Caco-2 (cell line): Measurements from ENCODE around the gene TACC2. TPM values are rescaled to one million over a fixed set of nuclear protein-coding genes. Genes with fewer than 3 reads are reported as not detected.

Experiments used
- BruUV-seq: library from RNA; stranded (reverse); fragments of 400-500 nt; replicated peaks from 2 replicates; lab custom pipeline; 2021; lab: Mats Ljungman, UMichigan
- CTCF ChIA-PET: fragments of 300-600 bp; sonication (Branson Sonifier 250); formaldehyde crosslinking; loops from one replicate; lab custom pipeline; 2022; ENCODE audit warnings: antibody characterized with exemption; lab: Charles Lee
- POLR2A ChIA-PET: fragments of 300-600 bp; sonication (Branson Sonifier 250); formaldehyde crosslinking; loops from one replicate; lab custom pipeline; 2022; ENCODE audit warnings: antibody characterized with exemption; lab: Charles Lee
- DNase-seq, 2 experiments: peaks; one replicate each; pipeline versions ENCODE4 v3.0.0 to v3.0.0-alpha.2; 2020 to 2022
- H3K27me3 ChIP-seq: replicated peaks from 2 replicates; pipeline ENCODE4 v1.6.0; 2011; ENCODE audit warnings: low read length; ENCODE audit not compliant: control insufficient read depth, insufficient read depth
- H3K36me3 ChIP-seq: 2 replicates; pipeline ENCODE4 v1.5.1; 2011; ENCODE audit warnings: low read length; ENCODE audit not compliant: control insufficient read depth, insufficient read depth
- H3K4me1 ChIP-seq: fragments of 250-450 bp; sonication (Bioruptor Pico); 2 replicates; pipeline ENCODE4 v1.5.1; 2020; ENCODE audit warnings: mild to moderate bottlenecking
- H3K4me3 ChIP-seq: 2 replicates; pipeline ENCODE4 v1.5.1; 2011; ENCODE audit warnings: low read depth, mild to moderate bottlenecking, control low read depth, low read length
- H3K9me3 ChIP-seq: fragments of 250-450 bp; sonication (Bioruptor Pico); 2 replicates; pipeline ENCODE4 v1.5.1; 2020; ENCODE audit warnings: mild to moderate bottlenecking, moderate library complexity
- H3K27ac Mint-ChIP-seq: one replicate; pipeline ENCODE4 v1.8.0; 2022; ENCODE audit warnings: mixed read lengths; ENCODE audit not compliant: unreplicated experiment
- H3K27me3 Mint-ChIP-seq: one replicate; pipeline ENCODE4 v1.8.0; 2022; ENCODE audit warnings: mixed read lengths; ENCODE audit not compliant: insufficient read depth, unreplicated experiment
- H3K36me3 Mint-ChIP-seq: one replicate; pipeline ENCODE4 v1.8.0; 2022; ENCODE audit warnings: mild to moderate bottlenecking, mixed read lengths; ENCODE audit not compliant: insufficient read depth, unreplicated experiment
- H3K4me1 Mint-ChIP-seq: one replicate; pipeline ENCODE4 v1.8.0; 2022; ENCODE audit warnings: low read depth, mixed read lengths; ENCODE audit not compliant: unreplicated experiment
- H3K4me3 Mint-ChIP-seq: one replicate; pipeline ENCODE4 v1.8.0; 2022; ENCODE audit warnings: mild to moderate bottlenecking, moderate library complexity, mixed read lengths; ENCODE audit not compliant: unreplicated experiment
- H3K9me3 Mint-ChIP-seq: one replicate; pipeline ENCODE4 v1.8.0; 2022; ENCODE audit warnings: mixed read lengths; ENCODE audit not compliant: unreplicated experiment
- CTCF ChIP-seq, 2 experiments: fragments of 200-600 bp in 1 of 2; IDR thresholded peaks; 1 replicate in 1 of 2; 2 replicates in 1 of 2; pipeline versions ENCODE4 v1.5.1 to v1.8.0; 2011 to 2022; ENCODE audit warnings: antibody characterized with exemption in 1 of 2, control low read depth in 1 of 2, inconsistent platforms in 1 of 2, low read depth in 1 of 2, low read length in 1 of 2, mild to moderate bottlenecking in 1 of 2, moderate library complexity in 1 of 2; ENCODE audit not compliant: insufficient read depth in 1 of 2, severe bottlenecking in 1 of 2, unreplicated experiment in 1 of 2
- intact Hi-C: fragments of 100-400 bp; cut with micrococcal nuclease; formaldehyde crosslinking; loops from one replicate; pipeline ENCODE4 v1.10.0; 2022; ENCODE audit not compliant: unreplicated experiment
- total RNA-seq: library from RNA; stranded (reverse); gene quantifications from 2 replicates; pipeline ENCODE4 v1.2.3, GENCODE V29; 2022

Gene TACC2
- total RNA-seq, 1 experiment from 2014 or later: 117 TPM

GRCh38 chr10:122280156-122280555, 291.2 kb downstream of the TACC2 start:
- H3K36me3 Mint-ChIP-seq: peaks cover 8% of the 10 kb centered on the region
- no peaks in the 10 kb centered on the region for H3K27me3 Mint-ChIP-seq
- H3K4me1 Mint-ChIP-seq: no peaks in the 10 kb centered on the region
- H3K4me3 ChIP-seq: no peak overlapping the region
- intact Hi-C loops: no loop called here
- no peak overlapping the region for H3K27ac Mint-ChIP-seq
- CTCF ChIA-PET: interaction anchor here (0.6 to 2.3 kb wide), 9 partner anchors 12 to 974 kb away, joined by 3 to 13 read pairs (median 6); no protein-coding TSS in a partner anchor
- no peak for TF ChIP-seq CTCF (IDR thresholded peaks at IDR 0.05; ENCODE audit: insufficient read depth in 1 of 2, low read depth in 1 of 2, low read length in 1 of 2, severe bottlenecking in 1 of 2, unreplicated experiment in 1 of 2)
- POLR2A ChIA-PET: interaction anchor here (0.6 to 1.6 kb wide), 3 partner anchors 13 to 91 kb away, joined by 3 to 5 read pairs (median 4); no protein-coding TSS in a partner anchor
- no TSS peak for BruUV-seq
- no peaks in the 10 kb centered on the region for H3K27me3 ChIP-seq
- no peak overlapping the region for H3K4me3 Mint-ChIP-seq
- H3K9me3 ChIP-seq: no peaks in the 10 kb centered on the region
- no peaks in the 10 kb centered on the region for H3K36me3 ChIP-seq
- peaks cover 15% of the 10 kb centered on the region for H3K4me1 ChIP-seq
- no peaks in the 10 kb centered on the region for H3K9me3 Mint-ChIP-seq
- no peak for DNase-seq

DNA sequence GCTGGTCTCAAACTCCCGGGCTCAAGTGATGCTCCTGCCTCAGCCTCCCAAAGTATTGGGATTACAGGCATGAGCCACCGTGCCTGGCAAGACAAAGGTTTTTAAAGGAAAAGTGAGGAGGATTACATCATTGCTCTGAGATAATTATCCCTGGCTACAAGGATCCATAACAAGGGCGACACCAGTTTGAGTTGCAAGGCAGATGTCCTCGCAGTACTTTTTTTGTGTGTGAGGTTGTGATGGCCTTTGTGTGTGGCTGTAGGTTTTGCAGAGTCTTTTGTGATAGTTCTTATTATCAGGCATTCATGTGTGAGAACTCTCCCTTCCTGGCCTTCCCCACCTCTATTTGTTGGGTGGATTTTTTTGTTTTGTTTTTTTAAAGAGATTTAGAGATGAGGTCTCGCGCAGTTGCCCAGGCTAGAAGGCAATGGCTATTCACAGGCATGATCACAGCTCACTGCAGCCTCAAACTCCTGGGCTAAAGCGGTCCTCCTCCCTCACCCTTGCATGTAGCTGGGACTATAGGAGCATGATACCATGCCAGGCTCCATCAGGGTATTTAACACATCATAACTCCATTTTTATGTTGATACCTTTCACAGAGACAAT, 292.2 kb downstream of the TACC2 start:
- intact Hi-C loops: no loop called here
- Mint-ChIP-seq H3K4me1 (no peaks in the 10 kb centered on the region), H3K27me3 (no peaks in the 10 kb centered on the region), H3K36me3 (peaks cover 8% of the 10 kb centered on the region), H3K4me3 (no peak overlapping the region), H3K9me3 (no peaks in the 10 kb centered on the region), H3K27ac (no peak overlapping the region)
- no peak for TF ChIP-seq CTCF (IDR thresholded peaks at IDR 0.05; ENCODE audit: insufficient read depth in 1 of 2, low read depth in 1 of 2, low read length in 1 of 2, severe bottlenecking in 1 of 2, unreplicated experiment in 1 of 2)
- POLR2A ChIA-PET: no interaction called here
- BruUV-seq: no TSS peak
- CTCF ChIA-PET: no interaction called here
- H3K4me1 ChIP-seq: peaks cover 15% of the 10 kb centered on the region
- no peak for DNase-seq
- no peaks in the 10 kb centered on the region for H3K27me3 ChIP-seq
- H3K9me3 ChIP-seq: no peaks in the 10 kb centered on the region
- no peaks in the 10 kb centered on the region for H3K36me3 ChIP-seq
- no peak overlapping the region for H3K4me3 ChIP-seq

GRCh38 chr10:122281751-122282150, 292.8 kb downstream of the TACC2 start:
- Histone ChIP-seq H3K4me3 (no peak overlapping the region), H3K9me3 (no peaks in the 10 kb centered on the region), H3K36me3 (no peaks in the 10 kb centered on the region), H3K4me1 (peaks cover 9% of the 10 kb centered on the region), H3K27me3 (no peaks in the 10 kb centered on the region)
- H3K36me3 Mint-ChIP-seq: peaks cover 8% of the 10 kb centered on the region
- intact Hi-C loops: no loop called here
- no peaks in the 10 kb centered on the region for H3K9me3 Mint-ChIP-seq
- no peak overlapping the region for H3K27ac Mint-ChIP-seq
- H3K27me3 Mint-ChIP-seq: no peaks in the 10 kb centered on the region
- no peak overlapping the region for H3K4me3 Mint-ChIP-seq
- POLR2A ChIA-PET: no interaction called here
- H3K4me1 Mint-ChIP-seq: no peaks in the 10 kb centered on the region
- CTCF ChIA-PET: no interaction called here
- BruUV-seq: no TSS peak
- TF ChIP-seq CTCF (IDR thresholded peaks at IDR 0.05; ENCODE audit: insufficient read depth in 1 of 2, low read depth in 1 of 2, low read length in 1 of 2, severe bottlenecking in 1 of 2, unreplicated experiment in 1 of 2): no peak
- no peak for DNase-seq
